Left lung (tissue), 10 donors: ENCODE measurements around the gene SLC39A8. TPM values are rescaled to one million over a fixed set of nuclear protein-coding genes. Genes with fewer than 3 reads are reported as not detected.

Source experiments
- ATAC-seq: fragments of 200-7000 bp; cut with Tn5 transposase; one replicate; pipeline ENCODE4 v1.9.1; 2020; ENCODE audit warnings: moderate library complexity
- DNase-seq, 4 donors: peaks; one replicate each; pipeline ENCODE4 v3.0.0-alpha.2; 2013 to 2020
- H3K27ac ChIP-seq, 2 donors: fragments of 200-600 bp; sonication (generic) in 1 of 2; one replicate each; pipeline versions ENCODE4 v1.5.0 to v1.8.0; 2020 to 2021
- H3K27me3 ChIP-seq, 2 donors: fragments of 200-600 bp; sonication (generic) in 1 of 2; one replicate each; pipeline versions ENCODE4 v1.5.0 to v1.8.0; 2020 to 2021
- H3K36me3 ChIP-seq, 2 donors: fragments of 200-600 bp; sonication (generic) in 1 of 2; one replicate each; pipeline versions ENCODE4 v1.5.0 to v1.8.0; 2020 to 2021
- H3K4me1 ChIP-seq, 2 donors: fragments of 200-600 bp; one replicate each; pipeline ENCODE4 v1.8.0; 2021
- H3K4me3 ChIP-seq, 2 donors: fragments of 200-600 bp; sonication (generic) in 1 of 2; one replicate each; pipeline versions ENCODE4 v1.5.0 to v1.8.0; 2020 to 2021; ENCODE audit warnings: mild to moderate bottlenecking in 1 of 2
- H3K9me3 ChIP-seq, 2 donors: fragments of 200-600 bp; sonication (generic) in 1 of 2; one replicate each; pipeline versions ENCODE4 v1.5.0 to v1.8.0; 2020 to 2021
- CTCF ChIP-seq, 2 donors: fragments of 200-600 bp; sonication (generic) in 1 of 2; IDR thresholded peaks; one replicate each; pipeline versions ENCODE4 v1.5.0 to v1.8.0; 2021; ENCODE audit warnings: antibody characterized with exemption in 2 of 2
- intact Hi-C, 2 donors: fragments of 100-400 bp; cut with DNase I; formaldehyde crosslinking; loops; one replicate each; pipeline versions ENCODE4 v1.11.2 to v1.14.2; 2022
- polyA plus RNA-seq, 6 donors: library from polyadenylated mRNA; unstranded; fragments of 120-200 nt; gene quantifications; one replicate each; pipeline ENCODE4 v1.2.1, GENCODE V29; 2013; ENCODE audit not compliant: insufficient read length in 6 of 6
- total RNA-seq, 2 donors: library from RNA; stranded (reverse); fragmentation: NEBNext Ultra II Directional; extraction: Animal tissue kit (Norgen Biotek cat#: 25700); gene quantifications; one replicate each; pipeline ENCODE4 v1.2.1, GENCODE V29; 2021
- donor health status: DM: no; HTN: yes; CAD: no.
- donor health status: DM: no; HTN: no; CAD: no.

SLC39A8 gene
- total and polyA plus RNA-seq, 8 donors = 4.5 to 318 (median 7.1) TPM

DNA sequence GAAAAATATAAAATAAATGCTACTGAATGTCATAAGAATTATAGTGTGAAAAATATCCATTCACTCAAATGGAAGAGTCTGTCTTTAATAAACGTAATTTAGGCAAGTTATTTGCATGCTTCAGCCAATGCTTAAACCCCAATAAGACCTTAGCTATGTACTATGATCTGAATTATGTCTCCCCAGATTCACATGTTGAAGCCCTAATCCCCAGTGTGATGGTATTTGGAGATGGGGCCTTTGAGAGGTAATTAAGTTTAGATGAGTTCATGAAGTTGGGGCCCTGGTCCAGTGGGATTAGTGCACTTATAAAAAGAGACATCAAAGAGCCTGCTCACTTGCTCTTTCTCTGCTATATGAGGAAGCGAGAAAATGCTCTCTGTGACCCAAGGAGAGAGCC is 28.7 kb downstream of the SLC39A8 start:
- H3K27me3 ChIP-seq = no peaks in the 10 kb centered on the region
- DNase-seq (no peak), ATAC-seq (no peak)
- no peaks in the 10 kb centered on the region for H3K9me3 ChIP-seq
- H3K4me3 ChIP-seq = no peak overlapping the region
- peaks cover 0 to 42% of the 10 kb centered on the region in 2 donors for H3K36me3 ChIP-seq
- peaks cover 3 to 23% of the 10 kb centered on the region in 2 donors for H3K4me1 ChIP-seq
- no peak overlapping the region for H3K27ac ChIP-seq
- intact Hi-C loops = no loop called here
- no peak for TF ChIP-seq CTCF (IDR thresholded peaks at IDR 0.05)

DNA sequence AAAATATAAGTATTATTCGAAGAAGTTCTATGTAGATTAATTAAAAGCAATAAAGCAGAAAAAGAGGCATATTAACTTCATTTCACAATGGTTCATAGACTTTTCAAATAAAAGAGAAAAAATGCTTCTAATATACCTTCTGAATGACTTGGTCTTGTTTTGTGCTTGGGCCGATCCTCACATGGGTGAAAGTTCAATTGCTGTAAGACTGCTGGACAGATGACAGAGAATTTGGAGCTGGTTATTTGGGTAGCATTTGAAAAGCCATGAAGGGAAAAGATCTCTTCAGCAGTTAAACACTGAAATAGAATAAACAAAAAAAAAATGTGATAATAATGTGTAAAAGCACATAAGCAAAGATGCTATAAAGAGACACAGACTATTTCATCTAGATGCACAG is 29.8 kb downstream of the SLC39A8 start:
- no peak for TF ChIP-seq CTCF (IDR thresholded peaks at IDR 0.05)
- H3K4me3 ChIP-seq = no peak overlapping the region
- H3K9me3 ChIP-seq = no peaks in the 10 kb centered on the region
- intact Hi-C loops = no loop called here
- H3K27ac ChIP-seq = no peak overlapping the region
- ATAC-seq (no peak), DNase-seq (no peak)
- peaks cover 3 to 19% of the 10 kb centered on the region in 2 donors for H3K4me1 ChIP-seq
- peaks cover 0 to 42% of the 10 kb centered on the region in 2 donors for H3K36me3 ChIP-seq
- H3K27me3 ChIP-seq = no peaks in the 10 kb centered on the region

- peaks cover 0 to 66% of the 10 kb centered on the region in 2 donors for H3K36me3 ChIP-seq
- H3K4me3 ChIP-seq = no peak overlapping the region
- peak overlapping the region; percentile 7 to 14 for H3K27ac ChIP-seq
- intact Hi-C loops = no loop called here
- H3K4me1 ChIP-seq = peaks cover 0 to 20% of the 10 kb centered on the region in 2 donors
- no peak for TF ChIP-seq CTCF (IDR thresholded peaks at IDR 0.05)
- no peaks in the 10 kb centered on the region for H3K9me3 ChIP-seq
- ATAC-seq (peak; percentile 56), DNase-seq (no peak)
- H3K27me3 ChIP-seq = no peaks in the 10 kb centered on the region
Measured at GRCh38 chr4:102312417-102312816, 32.9 kb downstream of the SLC39A8 start.

- ATAC-seq (peak; percentile 22), DNase-seq (no peak)
- Histone ChIP-seq H3K27ac (peak overlapping the region in 1 of 2 donors; percentile 7), H3K9me3 (no peaks in the 10 kb centered on the region), H3K4me3 (no peak overlapping the region), H3K36me3 (peaks cover 0 to 66% of the 10 kb centered on the region in 2 donors), H3K4me1 (peaks cover 0 to 20% of the 10 kb centered on the region in 2 donors), H3K27me3 (no peaks in the 10 kb centered on the region)
- intact Hi-C loops = no loop called here
- TF ChIP-seq CTCF (IDR thresholded peaks at IDR 0.05) = no peak
Measured at GRCh38 chr4:102311912-102312311, 33.4 kb downstream of the SLC39A8 start.

DNA sequence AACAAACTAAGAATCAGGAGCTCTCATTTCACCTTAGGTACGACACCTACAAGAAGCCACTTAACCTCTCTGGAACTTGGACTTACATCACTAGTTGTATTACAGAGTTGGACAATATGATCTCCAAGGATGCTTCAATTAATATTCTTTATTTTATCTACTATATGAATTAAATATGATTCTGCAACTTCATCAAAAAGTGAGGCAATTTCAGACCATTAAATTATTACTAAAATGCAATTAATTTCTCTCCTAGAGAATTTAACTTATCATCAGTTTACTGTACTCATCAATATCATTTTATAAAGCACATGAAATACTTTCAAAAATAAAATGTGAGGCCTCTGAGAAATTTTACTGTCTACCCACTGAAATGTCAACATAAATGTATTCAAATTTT is 33.9 kb downstream of the SLC39A8 start:
- intact Hi-C loops = no loop called here
- DNase-seq (no peak), ATAC-seq (no peak)
- H3K36me3 ChIP-seq = peaks cover 0 to 70% of the 10 kb centered on the region in 2 donors
- H3K9me3 ChIP-seq = no peaks in the 10 kb centered on the region
- no peaks in the 10 kb centered on the region for H3K27me3 ChIP-seq
- no peak overlapping the region for H3K4me3 ChIP-seq
- H3K4me1 ChIP-seq = peaks cover 0 to 21% of the 10 kb centered on the region in 2 donors
- no peak overlapping the region for H3K27ac ChIP-seq
- no peak for TF ChIP-seq CTCF (IDR thresholded peaks at IDR 0.05)
